Vagina (tissue), 2 donors: Measurements from ENCODE around the gene CTU2. TPM values are rescaled to one million over a fixed set of nuclear protein-coding genes. Genes with fewer than 3 reads are reported as not detected.

Experiments
- DNase-seq, 2 donors: peaks; one replicate each; pipeline ENCODE4 v3.0.0-alpha.2; 2017; ENCODE audit errors: extremely low spot score in 2 of 2
- H3K27ac ChIP-seq: fragments of 200-600 bp; sonication (generic); one replicate; pipeline ENCODE4 v1.5.1; 2019
- H3K27me3 ChIP-seq: fragments of 200-600 bp; sonication (generic); one replicate; pipeline ENCODE4 v1.5.1; 2019
- H3K36me3 ChIP-seq, 2 donors: fragments of 200-600 bp; sonication (generic); one replicate each; pipeline ENCODE4 v1.5.1; 2017 to 2019
- H3K4me1 ChIP-seq: fragments of 200-600 bp; sonication (generic); one replicate; pipeline ENCODE4 v1.5.1; 2019
- H3K4me3 ChIP-seq, 2 donors: fragments of 200-600 bp; sonication (generic); 1 replicate in 1 of 2; 2 replicates in 1 of 2; pipeline ENCODE4 v1.5.1; 2016 to 2019
- H3K9me3 ChIP-seq: fragments of 200-600 bp; sonication (generic); one replicate; pipeline ENCODE4 v1.5.1; 2019
- CTCF ChIP-seq, 3 experiments: fragments of 450-650 bp in 2 of 3; fragments of 200-600 bp in 1 of 3; sonication (generic) in 1 of 3; IDR thresholded peaks; one replicate each; pipeline ENCODE4 v1.5.1; 2017 to 2019; ENCODE audit warnings: antibody characterized with exemption in 3 of 3, mild to moderate bottlenecking in 2 of 3, moderate library complexity in 2 of 3
- POLR2A ChIP-seq, 2 donors: fragments of 450-650 bp; IDR thresholded peaks; one replicate each; pipeline ENCODE4 v1.6.1; 2017; ENCODE audit warnings: antibody characterized with exemption in 2 of 2, mild to moderate bottlenecking in 2 of 2, moderate library complexity in 2 of 2
- POLR2AphosphoS5 ChIP-seq, 2 donors: sonication (generic); formaldehyde crosslinking; IDR thresholded peaks; one replicate each; pipeline ENCODE4 v1.9.0; 2017; ENCODE audit warnings: antibody characterized with exemption in 2 of 2, mild to moderate bottlenecking in 2 of 2, low read depth in 1 of 2; ENCODE audit not compliant: insufficient read depth in 1 of 2
- intact Hi-C: fragments of 100-400 bp; cut with DNase I; formaldehyde crosslinking; loops from one replicate; pipeline ENCODE4 v1.15.1; 2023
- total RNA-seq: library from RNA; depleted of rRNA; stranded (reverse); fragments of >200 nt; gene quantifications from one replicate; pipeline ENCODE4 v1.2.3, GENCODE V29; 2016

CTU2 gene
- total RNA-seq, 1 donor from 2014 or later = 7.9 TPM

- Histone ChIP-seq H3K4me3 (no peak overlapping the region), H3K4me1 (peaks cover 36% of the 10 kb centered on the region), H3K9me3 (no peaks in the 10 kb centered on the region), H3K36me3 (no peaks in the 10 kb centered on the region), H3K27ac (no peak overlapping the region), H3K27me3 (no peaks in the 10 kb centered on the region)
- no peak for TF ChIP-seq POLR2A (IDR thresholded peaks at IDR 0.05)
- TF ChIP-seq CTCF (IDR thresholded peaks at IDR 0.05) = no peak
- TF ChIP-seq POLR2AphosphoS5 (IDR thresholded peaks at IDR 0.05; ENCODE audit: insufficient read depth in 1 of 2, low read depth in 1 of 2) = no peak
- intact Hi-C loops = no loop called here
- DNase-seq = no peak
Observed at GRCh38 chr16:88753602-88754001, 47.3 kb downstream of the CTU2 start.

- intact Hi-C loops = no loop called here
- peaks cover 44% of the 10 kb centered on the region for H3K4me1 ChIP-seq
- H3K27me3 ChIP-seq = no peaks in the 10 kb centered on the region
- DNase-seq = no peak
- no peak overlapping the region for H3K4me3 ChIP-seq
- TF ChIP-seq POLR2AphosphoS5 (IDR thresholded peaks at IDR 0.05; ENCODE audit: insufficient read depth in 1 of 2, low read depth in 1 of 2) = no peak
- TF ChIP-seq POLR2A (IDR thresholded peaks at IDR 0.05) = no peak
- H3K36me3 ChIP-seq = no peaks in the 10 kb centered on the region
- no peaks in the 10 kb centered on the region for H3K9me3 ChIP-seq
- H3K27ac ChIP-seq = no peak overlapping the region
Observed at GRCh38 chr16:88754109-88754911, 48.0 kb downstream of the CTU2 start.

GRCh38 chr16:88754912-88755744 is 48.8 kb downstream of the CTU2 start:
- no peaks in the 10 kb centered on the region for H3K9me3 ChIP-seq
- DNase-seq = no peak
- no peak for TF ChIP-seq POLR2AphosphoS5 (IDR thresholded peaks at IDR 0.05; ENCODE audit: insufficient read depth in 1 of 2, low read depth in 1 of 2)
- TF ChIP-seq POLR2A (IDR thresholded peaks at IDR 0.05) = no peak
- no peak for TF ChIP-seq CTCF (IDR thresholded peaks at IDR 0.05)
- H3K4me3 ChIP-seq = no peak overlapping the region
- H3K4me1 ChIP-seq = peaks cover 49% of the 10 kb centered on the region
- no peaks in the 10 kb centered on the region for H3K36me3 ChIP-seq
- intact Hi-C loops = no loop called here
- no peak overlapping the region for H3K27ac ChIP-seq
- no peaks in the 10 kb centered on the region for H3K27me3 ChIP-seq

GRCh38 chr16:88755745-88756443 is 49.6 kb downstream of the CTU2 start:
- intact Hi-C loops = no loop called here
- Histone ChIP-seq H3K9me3 (no peaks in the 10 kb centered on the region), H3K27ac (no peak overlapping the region), H3K36me3 (no peaks in the 10 kb centered on the region), H3K4me3 (no peak overlapping the region), H3K4me1 (peaks cover 57% of the 10 kb centered on the region), H3K27me3 (no peaks in the 10 kb centered on the region)
- TF ChIP-seq POLR2A (IDR thresholded peaks at IDR 0.05) (no peak), CTCF (IDR thresholded peaks at IDR 0.05) (no peak), POLR2AphosphoS5 (IDR thresholded peaks at IDR 0.05; ENCODE audit: insufficient read depth in 1 of 2, low read depth in 1 of 2) (no peak)
- DNase-seq = no peak

- TF ChIP-seq POLR2A (IDR thresholded peaks at IDR 0.05) (no peak), POLR2AphosphoS5 (IDR thresholded peaks at IDR 0.05; ENCODE audit: insufficient read depth in 1 of 2, low read depth in 1 of 2) (no peak), CTCF (IDR thresholded peaks at IDR 0.05) (no peak)
- Histone ChIP-seq H3K27me3 (no peaks in the 10 kb centered on the region), H3K36me3 (no peaks in the 10 kb centered on the region), H3K9me3 (no peaks in the 10 kb centered on the region), H3K4me3 (no peak overlapping the region), H3K4me1 (peaks cover 81% of the 10 kb centered on the region), H3K27ac (no peak overlapping the region)
- intact Hi-C loops = no loop called here
- no peak for DNase-seq
Observed at GRCh38 chr16:88758227-88758943, 52.1 kb downstream of the CTU2 start.
